Heart left ventricle (tissue), 13 donors: ENCODE measurements around the gene ATP11C.

ENCODE experiments used
- CTCF ChIP-seq, 12 donors: fragments of 200-600 bp; sonication (generic) in 4 of 12; IDR thresholded peaks; one replicate each; pipeline versions ENCODE4 v1.5.0 to v1.8.0; 2018 to 2022; ENCODE audit warnings: antibody characterized with exemption in 12 of 12, mild to moderate bottlenecking in 5 of 12
- POLR2A ChIP-seq, 2 donors: fragments of 450-650 bp; IDR thresholded peaks; one replicate each; pipeline ENCODE4 v1.6.1; 2017; ENCODE audit warnings: antibody characterized with exemption in 2 of 2, mild to moderate bottlenecking in 2 of 2, moderate library complexity in 2 of 2
- donor health status: ischemic (EF 13 %, LVEDD 7.1; RV severe dilation, severe dysfunction).
- donor health status: DM: no; HTN: yes; CAD: no.
- donor health status: DM: no; HTN: no; CAD: no.
- donor health status: ischemic (EF 25% LVEDD 6.9; RV normal size, moderate dysfunction).
- donor health status: ischemic (EF 25% LVEDD 5.7; RV mildly dilated, moderate dysfunction).
- donor health status: ischemic (EF 35%, LVEDD 5.7; RV mildly dilated, moderate dysfunction).
- donor health status: nonischemic (EF 11% LVEDD 7.7; RV severe dilation, severe dysfunction).
- donor health status: DM: yes; HTN: yes; CAD: no.
- donor health status: PGD.
- donor health status: ischemic (EF 29% LVEDD 5.4; RV normal size, mild dysfunction).
- donor health status: nonischemic (EF 23%, LVEDD 6.1; RV moderate dilation, normal function).

GRCh38 chrX:139758250-139758649 lies 174.6 kb downstream of the ATP11C start:
- TF ChIP-seq POLR2A (IDR thresholded peaks at IDR 0.05), result no peak
- TF ChIP-seq CTCF (IDR thresholded peaks at IDR 0.05), result no peak
